Fibroblast of skin of right quadriceps (primary cell): ENCODE measurements around the gene SPAG17.
"Not testable (repeated sequence)": the region's sequence is repeated elsewhere in the genome, so short reads cannot be mapped to it uniquely, and the experiment has no call there.

Source experiments
- DNase-seq: peaks from one replicate; pipeline ENCODE4 v3.0.0-alpha.2; 2013

Gene SPAG17

DNA sequence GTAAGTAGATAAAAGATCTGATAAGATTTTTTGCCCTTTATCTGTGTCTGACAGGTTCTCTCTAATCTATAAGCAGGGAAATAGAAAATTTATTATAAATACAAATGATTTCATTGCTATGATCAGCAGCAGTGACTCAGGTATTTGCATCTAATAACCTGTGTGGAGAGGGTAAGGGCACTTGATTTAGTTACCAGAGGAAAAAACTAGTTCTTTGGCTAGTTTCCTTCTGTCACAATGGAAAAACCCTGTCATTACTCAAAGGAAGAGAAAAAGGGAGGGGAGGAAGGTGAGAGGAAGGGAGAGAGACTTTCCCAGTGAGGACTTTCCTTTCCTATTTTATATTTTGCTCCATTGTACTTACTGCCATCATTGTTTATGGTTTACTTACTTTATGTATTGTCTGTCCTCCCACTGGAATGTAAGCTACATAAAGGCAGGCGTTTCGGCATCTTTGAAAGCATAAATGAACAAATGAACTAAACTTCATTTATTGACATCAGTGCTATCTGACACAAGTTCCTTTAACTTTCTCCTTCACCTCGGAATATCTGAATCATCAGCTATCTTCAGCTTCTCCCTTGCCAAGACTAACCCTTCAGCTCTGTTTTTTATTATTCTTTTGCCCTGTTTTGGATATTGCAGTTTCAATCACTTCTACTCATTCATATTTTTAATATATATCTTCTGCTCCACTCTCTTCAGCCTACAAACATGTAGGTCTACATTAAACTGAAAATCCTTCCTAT, 220.6 kb downstream of the SPAG17 start:
- peak; percentile 3 for DNase-seq

GRCh38 chr1:117959364-117959763, 225.7 kb downstream of the SPAG17 start:
- DNase-seq = peak; percentile 30

- DNase-seq = no peak
Measured at GRCh38 chr1:117952386-117952785, 232.6 kb downstream of the SPAG17 start.

DNA sequence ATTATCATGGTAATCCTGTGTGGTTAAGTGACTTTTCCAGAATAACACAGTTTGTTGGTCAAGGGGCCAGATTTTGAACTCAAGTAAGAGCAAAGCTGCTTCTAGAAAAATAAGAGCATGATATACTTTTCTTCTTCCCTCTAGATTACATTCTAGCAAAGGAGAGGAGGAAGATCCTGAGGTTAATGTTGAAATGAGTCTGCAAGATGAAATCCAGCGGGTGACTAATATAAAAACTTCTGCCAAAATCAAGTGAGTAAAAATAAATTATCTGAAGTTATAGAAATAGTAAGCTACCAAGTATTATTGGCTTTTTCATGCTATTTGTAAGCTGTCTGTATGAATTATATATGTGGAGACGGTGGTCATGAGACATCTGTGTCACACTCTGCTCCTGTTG, 242.7 kb downstream of the SPAG17 start:
- peak; percentile 13 for DNase-seq

DNA sequence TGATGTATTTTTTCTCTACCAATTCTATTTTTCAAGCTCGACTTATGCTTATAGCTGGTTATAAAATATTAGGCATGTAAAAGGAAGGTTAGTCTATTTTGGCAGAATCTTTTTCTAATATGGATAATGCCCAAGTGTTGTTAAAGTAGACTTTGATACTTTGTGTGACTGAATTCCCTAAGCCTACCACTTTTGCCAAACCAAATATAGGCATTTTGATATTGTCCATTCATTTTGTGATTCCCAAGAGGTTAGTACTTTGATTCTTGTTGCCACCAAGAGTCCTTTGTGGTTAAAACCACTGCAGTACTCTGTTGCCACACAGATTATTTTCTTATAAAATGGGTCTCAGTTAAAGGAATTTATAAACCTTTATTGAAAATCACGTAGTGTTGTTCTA, 251.3 kb downstream of the SPAG17 start:
- no peak for DNase-seq

GRCh38 chr1:117932576-117932975, 252.5 kb downstream of the SPAG17 start:
- DNase-seq = no peak

DNA sequence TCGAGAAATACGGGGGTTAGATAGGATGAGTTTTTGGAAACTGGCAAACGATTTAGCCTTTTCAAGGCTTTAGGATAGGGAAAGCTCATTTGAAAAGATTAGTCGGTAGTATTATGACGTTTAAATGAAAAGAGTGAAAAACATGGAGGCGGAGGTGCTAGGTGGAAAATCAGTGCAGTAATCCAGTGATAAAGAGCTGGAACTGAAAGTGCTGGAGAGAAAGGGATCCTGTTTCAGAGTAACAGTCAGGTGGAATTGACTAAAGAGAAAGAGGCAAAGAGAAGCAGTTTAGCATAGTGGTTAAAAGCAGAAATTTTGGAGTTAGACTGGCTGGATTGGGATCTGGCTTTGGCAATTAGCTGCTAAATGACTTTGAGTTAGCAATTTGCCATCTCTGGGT, 254.5 kb downstream of the SPAG17 start:
- DNase-seq = no peak

DNA sequence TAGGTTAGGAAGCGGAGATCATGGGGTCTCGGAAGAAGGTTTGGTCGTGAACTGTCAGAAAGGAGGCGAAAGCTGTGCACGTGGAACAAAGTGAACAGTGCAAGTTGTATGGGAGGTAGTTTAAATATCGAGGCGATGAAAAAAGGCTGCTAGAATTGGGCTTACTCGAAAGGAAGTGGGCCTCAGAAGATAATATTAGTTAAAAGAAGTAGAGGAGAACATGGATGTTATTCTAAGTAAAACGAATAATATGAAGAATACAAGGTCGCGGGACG, 254.9 kb downstream of the SPAG17 start:
- DNase-seq = no peak

GRCh38 chr1:117929343-117930172, 255.5 kb downstream of the SPAG17 start, which contains the start of the genes GDAP2 and WDR3:
Gene GDAP2, minus strand, starts transcription at chr1:117929621. Its CDS starts 9,264 bp downstream, at chr1:117920357.
Gene WDR3, plus strand, starts transcription at chr1:117929739. Its CDS starts 3,581 bp downstream, at chr1:117933320.
- peak; percentile 95 for DNase-seq

- DNase-seq = peak; percentile 25
Measured at GRCh38 chr1:117928881-117929342, 256.1 kb downstream of the SPAG17 start.

DNA sequence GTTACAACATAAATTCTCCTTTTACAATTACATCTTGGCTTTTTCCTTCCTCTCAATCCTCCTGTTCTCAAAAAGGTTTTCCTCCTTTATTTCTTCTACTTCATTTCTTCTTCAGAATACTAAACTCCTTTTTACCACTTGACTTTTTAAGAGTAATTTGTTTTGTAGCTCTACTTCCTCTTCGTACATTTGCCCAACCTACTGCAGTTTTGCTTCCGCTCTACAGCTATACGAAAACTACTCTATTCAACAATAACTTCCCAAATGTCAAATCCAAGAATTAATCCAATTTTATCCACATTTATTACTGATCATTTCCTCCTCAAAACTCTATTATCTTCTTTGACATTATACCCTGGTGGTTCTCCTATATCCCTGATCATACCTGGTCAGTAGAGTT, 259.0 kb downstream of the SPAG17 start:
- DNase-seq = no peak

DNA sequence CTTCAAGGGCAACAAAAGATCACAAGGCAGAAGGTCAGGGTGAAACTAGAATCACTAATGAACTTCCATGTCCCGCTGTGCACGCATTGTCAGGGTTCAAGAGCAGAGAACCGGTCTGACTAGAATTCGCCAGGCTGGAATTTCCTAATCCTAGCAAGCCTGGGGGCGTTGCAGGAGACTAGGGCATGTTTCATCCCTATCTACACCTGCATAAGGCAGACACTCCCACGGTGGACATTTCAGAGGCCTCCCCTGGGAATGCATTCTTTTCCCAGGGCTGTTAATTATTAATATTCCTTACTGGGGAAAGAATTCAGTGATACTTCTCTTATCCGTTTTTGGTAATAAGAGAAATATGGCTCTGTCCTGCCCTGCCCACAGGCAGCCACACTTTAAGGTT, 262.3 kb downstream of the SPAG17 start:
- not testable (repeated sequence) for DNase-seq

GRCh38 chr1:117921991-117922390, 263.0 kb downstream of the SPAG17 start:
- no peak for DNase-seq

GRCh38 chr1:117919376-117919775, 265.7 kb downstream of the SPAG17 start:
- no peak for DNase-seq

- DNase-seq = no peak
Measured at GRCh38 chr1:117911051-117911450, 274.0 kb downstream of the SPAG17 start.

DNA sequence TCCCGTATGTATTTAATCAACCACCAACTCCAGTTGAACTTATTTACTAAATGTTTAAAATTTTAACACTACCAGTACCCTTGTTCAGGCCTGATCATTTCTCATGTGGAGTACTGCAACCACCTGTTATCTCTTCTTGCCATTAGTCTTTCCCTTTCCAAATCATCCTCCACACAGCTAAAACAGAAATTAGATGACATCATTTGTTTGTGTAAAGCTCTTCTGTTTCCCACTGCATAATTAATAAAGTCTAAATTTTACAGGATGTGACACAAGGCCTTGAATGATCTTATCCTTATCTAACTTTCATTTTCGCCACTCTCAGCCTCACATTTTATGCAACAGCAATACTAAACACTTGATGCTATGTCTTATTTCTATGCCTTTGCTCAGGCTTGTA, 280.0 kb downstream of the SPAG17 start:
- no peak for DNase-seq

DNA sequence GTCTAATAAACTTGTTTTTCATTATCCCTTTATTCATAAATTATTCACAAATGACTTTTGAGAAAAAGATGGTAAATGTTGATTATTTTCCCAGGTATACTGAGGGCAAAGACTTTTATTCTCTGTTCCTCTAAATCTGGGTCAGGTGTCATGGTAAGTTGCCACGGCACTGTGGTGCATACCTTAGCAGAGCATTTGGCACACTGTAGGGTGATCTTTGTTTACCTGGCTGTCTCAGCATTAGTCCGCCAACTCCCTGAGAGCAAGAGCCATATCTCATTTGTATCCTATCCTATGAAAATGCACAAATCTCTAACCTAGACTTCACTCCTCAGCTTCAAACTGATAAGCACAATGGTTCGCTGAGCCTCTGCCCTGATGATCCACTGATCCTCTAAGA, 280.5 kb downstream of the SPAG17 start:
- DNase-seq = no peak
